Cardiac muscle cell (in vitro differentiated cells and primary cell): Measurements from ENCODE around the gene NCS1. TPM values are rescaled to one million over a fixed set of nuclear protein-coding genes. Genes with fewer than 3 reads are reported as not detected.

ENCODE experiments used
- DNase-seq, 2 donors: peaks; one replicate each; pipeline versions ENCODE4 v3.0.0 to v3.0.0-alpha.2; 2010 to 2017; ENCODE audit warnings: low read depth in 1 of 2, low spot score in 1 of 2
- H3K27ac ChIP-seq: fragments of 200-600 bp; sonication (generic); 2 replicates; pipeline ENCODE4 v1.5.1; 2016
- H3K27me3 ChIP-seq: fragments of 200-600 bp; sonication (generic); 2 replicates; pipeline ENCODE4 v1.6.0; 2016; ENCODE audit warnings: control low read depth
- H3K36me3 ChIP-seq: fragments of 200-600 bp; sonication (generic); 2 replicates; pipeline ENCODE4 v1.5.1; 2016; ENCODE audit warnings: control low read depth
- H3K4me1 ChIP-seq: fragments of 200-600 bp; sonication (generic); 2 replicates; pipeline ENCODE4 v1.8.1; 2017; ENCODE audit warnings: low read depth, mild to moderate bottlenecking, mixed run types
- H3K4me3 ChIP-seq: fragments of 200-600 bp; sonication (generic); 2 replicates; pipeline ENCODE4 v1.5.1; 2016; ENCODE audit warnings: mild to moderate bottlenecking
- H3K9me3 ChIP-seq: fragments of 200-600 bp; sonication (generic); 2 replicates; pipeline ENCODE4 v1.5.1; 2017; ENCODE audit warnings: low read depth, mild to moderate bottlenecking, control low read depth
- polyA plus RNA-seq: library from polyadenylated mRNA; unstranded; fragments of >200 nt; fragmentation: Nextera tagmentation; extraction: Ambion mirVana; gene quantifications from 2 replicates; pipeline ENCODE4 v1.2.1, GENCODE V29; 2016
- total RNA-seq: library from RNA; depleted of rRNA; stranded (reverse); fragments of >200 nt; gene quantifications from 2 replicates; pipeline ENCODE4 v1.2.3, GENCODE V29; 2016
- TF ChIP-seq, protein P1 (sequence below): IDR thresholded peaks from 2 replicates; pipeline ENCODE4 v1.5.1; 2012; ENCODE audit warnings: low read depth, mild to moderate bottlenecking, low read length

NCS1 gene
- total and polyA plus RNA-seq, 2 experiments from 2014 or later = 48.3 to 55.7 TPM

DNA sequence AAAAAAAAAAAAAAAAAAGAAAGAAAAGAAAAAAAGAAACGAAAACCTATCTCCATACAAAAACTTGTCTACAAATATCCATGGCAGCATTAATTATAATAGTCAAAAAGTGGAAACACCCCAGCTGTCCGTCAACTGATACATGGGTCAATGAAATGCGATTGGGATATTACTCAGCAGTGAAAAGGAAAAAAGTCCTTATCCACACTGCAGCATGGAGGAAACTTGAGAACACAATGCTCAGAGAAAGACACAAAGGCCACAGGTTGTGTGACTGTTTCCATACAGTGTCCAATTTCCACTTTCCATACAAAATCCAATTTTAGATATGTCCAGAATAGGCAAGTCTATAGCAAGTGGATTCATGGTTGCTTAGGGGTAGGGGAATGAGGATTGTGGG, 24.3 kb upstream of the NCS1 start:
- Histone ChIP-seq H3K36me3 (no peaks in the 10 kb centered on the region), H3K27me3 (no peaks in the 10 kb centered on the region), H3K27ac (no peak overlapping the region), H3K9me3 (no peaks in the 10 kb centered on the region), H3K4me1 (peaks cover 10% of the 10 kb centered on the region), H3K4me3 (no peak overlapping the region)
- TF ChIP-seq, protein P1, sequence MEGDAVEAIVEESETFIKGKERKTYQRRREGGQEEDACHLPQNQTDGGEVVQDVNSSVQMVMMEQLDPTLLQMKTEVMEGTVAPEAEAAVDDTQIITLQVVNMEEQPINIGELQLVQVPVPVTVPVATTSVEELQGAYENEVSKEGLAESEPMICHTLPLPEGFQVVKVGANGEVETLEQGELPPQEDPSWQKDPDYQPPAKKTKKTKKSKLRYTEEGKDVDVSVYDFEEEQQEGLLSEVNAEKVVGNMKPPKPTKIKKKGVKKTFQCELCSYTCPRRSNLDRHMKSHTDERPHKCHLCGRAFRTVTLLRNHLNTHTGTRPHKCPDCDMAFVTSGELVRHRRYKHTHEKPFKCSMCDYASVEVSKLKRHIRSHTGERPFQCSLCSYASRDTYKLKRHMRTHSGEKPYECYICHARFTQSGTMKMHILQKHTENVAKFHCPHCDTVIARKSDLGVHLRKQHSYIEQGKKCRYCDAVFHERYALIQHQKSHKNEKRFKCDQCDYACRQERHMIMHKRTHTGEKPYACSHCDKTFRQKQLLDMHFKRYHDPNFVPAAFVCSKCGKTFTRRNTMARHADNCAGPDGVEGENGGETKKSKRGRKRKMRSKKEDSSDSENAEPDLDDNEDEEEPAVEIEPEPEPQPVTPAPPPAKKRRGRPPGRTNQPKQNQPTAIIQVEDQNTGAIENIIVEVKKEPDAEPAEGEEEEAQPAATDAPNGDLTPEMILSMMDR = no peak
- no peak for DNase-seq

DNA sequence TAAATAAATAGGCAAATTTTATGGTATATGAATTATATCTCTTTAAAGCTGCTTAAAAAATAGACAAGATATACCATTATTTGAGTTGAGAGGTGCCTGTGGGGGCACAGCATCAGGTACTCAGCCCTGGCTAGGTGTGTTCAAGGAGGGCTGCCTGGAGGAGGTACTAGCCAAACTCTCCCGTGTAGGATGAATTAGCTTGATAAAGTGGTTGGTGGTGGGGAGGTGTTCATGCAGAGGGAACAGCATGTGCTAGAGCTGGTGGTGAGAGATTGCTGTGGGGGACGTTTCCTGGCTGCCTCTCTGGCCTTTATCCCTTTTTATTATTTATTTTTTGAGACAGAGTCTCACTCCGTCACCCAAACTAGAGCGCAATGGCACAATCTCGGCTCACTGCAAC, 23.2 kb upstream of the NCS1 start:
- no peaks in the 10 kb centered on the region for H3K9me3 ChIP-seq
- no peak for DNase-seq
- H3K4me3 ChIP-seq = no peak overlapping the region
- H3K27me3 ChIP-seq = no peaks in the 10 kb centered on the region
- H3K36me3 ChIP-seq = no peaks in the 10 kb centered on the region
- peaks cover 3% of the 10 kb centered on the region for H3K4me1 ChIP-seq
- H3K27ac ChIP-seq = no peak overlapping the region
- TF ChIP-seq, protein P1 = no peak

DNA sequence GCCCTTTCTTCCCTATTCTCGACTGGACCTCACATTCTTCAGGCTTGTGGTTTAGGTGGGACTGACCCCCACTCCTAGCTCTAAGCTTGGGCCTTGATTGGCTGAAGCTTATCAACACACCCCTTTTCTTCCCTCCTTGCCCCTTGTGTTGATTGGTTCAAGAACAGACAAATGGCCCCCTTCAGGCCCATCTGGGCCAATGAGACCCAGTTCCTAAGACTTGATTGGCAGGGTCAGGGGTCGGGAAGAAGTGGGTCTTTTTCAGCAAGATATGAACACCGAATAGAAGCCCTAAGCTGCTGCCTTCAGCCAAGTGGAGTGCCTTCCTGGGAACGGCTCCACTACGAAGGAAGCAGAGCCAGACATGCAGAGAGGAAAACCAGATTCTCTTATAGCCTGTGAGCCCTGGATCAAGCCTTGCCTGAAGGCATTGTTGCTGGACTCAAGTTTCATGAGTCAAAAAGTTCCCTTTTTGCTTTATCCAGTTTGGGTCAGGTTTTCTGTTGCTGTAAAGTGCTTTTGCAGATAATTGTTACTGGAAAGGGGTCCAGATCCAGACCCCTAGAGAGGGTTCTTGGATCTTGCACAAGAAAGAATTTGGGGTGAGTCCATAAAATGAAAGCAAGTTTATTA, 22.4 kb upstream of the NCS1 start:
- TF ChIP-seq, protein P1 = no peak
- H3K27ac ChIP-seq = no peak overlapping the region
- H3K36me3 ChIP-seq = no peaks in the 10 kb centered on the region
- peaks cover 2% of the 10 kb centered on the region for H3K4me1 ChIP-seq
- H3K27me3 ChIP-seq = no peaks in the 10 kb centered on the region
- no peak overlapping the region for H3K4me3 ChIP-seq
- no peak for DNase-seq
- H3K9me3 ChIP-seq = no peaks in the 10 kb centered on the region

DNA sequence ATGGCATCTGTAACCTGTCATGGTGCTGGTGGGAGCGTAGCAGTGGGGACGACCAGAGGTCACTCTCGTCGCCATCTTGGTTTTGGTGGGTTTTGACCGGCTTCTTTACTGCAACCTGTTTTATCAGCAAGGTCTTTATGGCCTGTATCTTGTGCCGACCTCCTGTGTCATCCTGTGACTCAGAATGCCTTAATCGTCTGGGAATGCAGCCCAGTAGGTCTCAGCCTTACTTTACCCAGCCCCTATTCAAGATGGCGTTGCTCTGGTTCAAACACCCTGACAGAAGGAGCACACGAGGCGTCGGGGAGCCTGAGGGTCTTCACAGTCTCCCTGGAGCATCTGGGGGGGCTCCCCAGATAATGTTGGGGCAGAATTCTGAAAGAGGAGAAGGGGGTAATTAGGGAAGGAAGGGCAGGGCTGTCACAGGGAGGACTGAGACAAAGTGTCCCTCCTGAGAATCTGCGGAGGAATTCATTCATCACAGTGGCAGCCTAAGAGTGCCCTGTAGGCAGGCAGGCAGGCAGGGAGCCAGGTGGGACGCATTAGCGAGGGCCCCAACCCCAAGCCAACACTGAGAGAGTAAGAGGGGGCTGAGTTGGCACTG, 21.3 kb upstream of the NCS1 start:
- no peaks in the 10 kb centered on the region for H3K27me3 ChIP-seq
- no peak overlapping the region for H3K4me3 ChIP-seq
- no peak overlapping the region for H3K27ac ChIP-seq
- H3K9me3 ChIP-seq = no peaks in the 10 kb centered on the region
- no peaks in the 10 kb centered on the region for H3K36me3 ChIP-seq
- H3K4me1 ChIP-seq = no peaks in the 10 kb centered on the region
- DNase-seq = no peak
- TF ChIP-seq, protein P1 = no peak

DNA sequence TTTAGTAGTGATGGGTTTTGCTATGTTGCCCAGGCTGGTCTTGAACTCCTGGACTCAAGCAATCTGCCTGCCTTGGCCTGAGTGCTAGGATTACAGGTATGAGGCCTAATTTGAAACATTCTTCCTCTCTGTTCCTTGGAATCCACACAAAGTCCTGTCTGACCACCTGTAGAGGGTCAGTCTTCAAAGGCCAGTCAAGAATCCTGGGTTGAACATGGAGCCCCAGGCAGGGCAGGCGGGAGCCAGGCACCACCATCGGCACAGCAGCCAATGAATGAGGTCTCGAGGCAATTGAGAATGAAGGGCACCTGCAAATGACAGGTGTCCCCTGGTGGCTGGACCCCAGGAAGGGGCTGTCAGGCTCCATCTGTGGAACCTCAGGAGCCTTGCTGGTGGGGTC, 17.4 kb upstream of the NCS1 start:
- H3K9me3 ChIP-seq = no peaks in the 10 kb centered on the region
- DNase-seq = no peak
- H3K27me3 ChIP-seq = no peaks in the 10 kb centered on the region
- TF ChIP-seq, protein P1 = no peak
- no peak overlapping the region for H3K27ac ChIP-seq
- no peaks in the 10 kb centered on the region for H3K36me3 ChIP-seq
- H3K4me3 ChIP-seq = no peak overlapping the region
- no peaks in the 10 kb centered on the region for H3K4me1 ChIP-seq
